SK-N-SH treated with all-trans-retinoic acid at 6 μM for 48 hours (cell line): ENCODE data around the gene XDH.

Source experiments
- PATZ1 ChIP-seq: fragments of 250-450 bp; sonication (Bioruptor Pico); IDR thresholded peaks from 2 replicates; pipeline ENCODE4 v1.8.0; 2020; ENCODE audit warnings: mild to moderate bottlenecking, moderate library complexity, borderline replicate concordance
- PPARA ChIP-seq: fragments of 250-450 bp; sonication (Bioruptor Pico); IDR thresholded peaks from 2 replicates; pipeline ENCODE4 v1.5.0; 2020; ENCODE audit warnings: mild to moderate bottlenecking, borderline replicate concordance

GRCh38 chr2:31397094-31397493 is 17.4 kb downstream of the XDH start:
- TF ChIP-seq PATZ1: no peak
- TF ChIP-seq PPARA (CRISPR knock-in tag): no peak
